Kidney (tissue), 14 donors: ENCODE measurements around the gene BLOC1S4. TPM values are rescaled to one million over a fixed set of nuclear protein-coding genes. Genes with fewer than 3 reads are reported as not detected.

Experiments
- DNase-seq, 5 donors: peaks; one replicate each; pipeline ENCODE4 v3.0.0-alpha.2; 2013 to 2020
- FAIRE-seq: peaks from 2 replicates; lab custom pipeline; 2012; peaks lifted over from hg19 to GRCh38; lab: Jason Lieb, UNC
- H3K27ac ChIP-seq, 2 donors: one replicate each; pipeline ENCODE4 v1.7.0; 2013; ENCODE audit warnings: low read depth in 2 of 2, low read length in 2 of 2, inconsistent platforms in 1 of 2
- H3K27me3 ChIP-seq: one replicate; pipeline ENCODE4 v1.7.1; 2013; ENCODE audit warnings: low read length, inconsistent platforms; ENCODE audit not compliant: control insufficient read depth, insufficient read depth
- H3K36me3 ChIP-seq, 3 donors: one replicate each; pipeline versions ENCODE4 v1.7.0 to v1.7.1; 2013; ENCODE audit warnings: low read length in 3 of 3, control low read depth in 1 of 3, inconsistent platforms in 1 of 3; ENCODE audit not compliant: insufficient read depth in 3 of 3, control insufficient read depth in 2 of 3
- H3K4me1 ChIP-seq, 3 donors: one replicate each; pipeline versions ENCODE4 v1.7.0 to v1.7.1; 2013; ENCODE audit warnings: low read length in 3 of 3, inconsistent platforms in 1 of 3, low read depth in 1 of 3; ENCODE audit not compliant: control insufficient read depth in 2 of 3, insufficient read depth in 2 of 3
- H3K4me3 ChIP-seq, 3 donors: one replicate each; pipeline versions ENCODE4 v1.7.0 to v1.8.1; 2013; ENCODE audit warnings: low read length in 3 of 3, control low read depth in 1 of 3, inconsistent platforms in 1 of 3
- H3K9ac ChIP-seq, 3 donors: one replicate each; pipeline versions ENCODE4 v1.7.0 to v1.7.1; 2013; ENCODE audit warnings: low read length in 3 of 3, control low read depth in 1 of 3, inconsistent platforms in 1 of 3
- H3K9me3 ChIP-seq, 3 donors: one replicate each; pipeline versions ENCODE4 v1.7.0 to v1.7.1; 2013; ENCODE audit warnings: low read length in 3 of 3, control low read depth in 1 of 3, inconsistent platforms in 1 of 3; ENCODE audit not compliant: control insufficient read depth in 2 of 3, insufficient read depth in 1 of 3
- intact Hi-C: fragments of 100-400 bp; cut with DNase I; formaldehyde crosslinking; loops from one replicate; pipeline ENCODE4 v1.11.1; 2022
- polyA plus RNA-seq: library from polyadenylated mRNA; stranded (reverse); fragments of 350-450 nt; fragmentation: Illumina TruSeq; extraction: RNeasy Lipid Tissue Mini Kit (QIAGEN cat#74804); gene quantifications from one replicate; pipeline ENCODE4 v1.2.3, GENCODE V29; 2014; ENCODE audit warnings: low read depth, low replicate concordance; ENCODE audit not compliant: insufficient read depth
- total RNA-seq: library from RNA; stranded (reverse); fragmentation: NEBNext Ultra II Directional; extraction: Animal tissue kit (Norgen Biotek cat#: 25700); gene quantifications from one replicate; pipeline ENCODE4 v1.2.1, GENCODE V29; 2021
- TF ChIP-seq, protein P1 (sequence below): IDR thresholded peaks from 3 replicates; pipeline ENCODE4 v1.5.1; 2012; ENCODE audit warnings: mild to moderate bottlenecking, moderate library complexity, borderline replicate concordance; ENCODE audit not compliant: insufficient read depth; ENCODE audit errors: extremely low read depth
- donor health status: control.
- donor health status: control.
- donor health status: control.
- donor health status: control.
- donor health status: control.
- donor health status: DM: yes; HTN: yes; CAD: no.
- donor health status: Normal renal cell carcinoma (clear cell type).

BLOC1S4 gene
- total and polyA plus RNA-seq, 2 donors from 2014 or later = 12.3 to 14.2 TPM

DNA sequence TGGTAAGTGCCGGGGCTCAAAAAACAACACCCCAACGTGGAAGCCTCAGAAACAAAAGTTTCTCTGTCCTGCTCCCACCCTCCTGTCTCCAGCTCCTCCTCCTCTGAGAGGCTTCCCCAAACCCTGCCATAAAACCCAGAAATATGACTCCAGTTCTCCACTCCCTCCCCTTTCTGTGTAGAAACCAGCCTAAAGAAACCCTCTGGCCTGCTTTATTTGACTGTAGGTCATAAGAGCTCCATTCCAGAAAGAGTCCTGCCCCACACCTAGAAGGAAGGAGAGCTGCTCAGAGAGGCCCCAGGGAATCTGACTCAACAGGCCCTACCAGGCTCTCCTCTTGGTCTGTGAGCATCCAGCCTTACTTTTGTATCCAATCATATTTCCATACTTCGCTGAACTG, 23.2 kb upstream of the BLOC1S4 start:
- TF ChIP-seq, protein P1, sequence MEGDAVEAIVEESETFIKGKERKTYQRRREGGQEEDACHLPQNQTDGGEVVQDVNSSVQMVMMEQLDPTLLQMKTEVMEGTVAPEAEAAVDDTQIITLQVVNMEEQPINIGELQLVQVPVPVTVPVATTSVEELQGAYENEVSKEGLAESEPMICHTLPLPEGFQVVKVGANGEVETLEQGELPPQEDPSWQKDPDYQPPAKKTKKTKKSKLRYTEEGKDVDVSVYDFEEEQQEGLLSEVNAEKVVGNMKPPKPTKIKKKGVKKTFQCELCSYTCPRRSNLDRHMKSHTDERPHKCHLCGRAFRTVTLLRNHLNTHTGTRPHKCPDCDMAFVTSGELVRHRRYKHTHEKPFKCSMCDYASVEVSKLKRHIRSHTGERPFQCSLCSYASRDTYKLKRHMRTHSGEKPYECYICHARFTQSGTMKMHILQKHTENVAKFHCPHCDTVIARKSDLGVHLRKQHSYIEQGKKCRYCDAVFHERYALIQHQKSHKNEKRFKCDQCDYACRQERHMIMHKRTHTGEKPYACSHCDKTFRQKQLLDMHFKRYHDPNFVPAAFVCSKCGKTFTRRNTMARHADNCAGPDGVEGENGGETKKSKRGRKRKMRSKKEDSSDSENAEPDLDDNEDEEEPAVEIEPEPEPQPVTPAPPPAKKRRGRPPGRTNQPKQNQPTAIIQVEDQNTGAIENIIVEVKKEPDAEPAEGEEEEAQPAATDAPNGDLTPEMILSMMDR = no peak
- Histone ChIP-seq H3K27me3 (no peaks in the 10 kb centered on the region), H3K9me3 (no peaks in the 10 kb centered on the region), H3K27ac (no peak overlapping the region), H3K4me3 (no peak overlapping the region), H3K9ac (no peak overlapping the region), H3K36me3 (no peaks in the 10 kb centered on the region), H3K4me1 (no peaks in the 10 kb centered on the region)
- DNase-seq = peak in 3 of 5 donors; percentile 44 to 80 (median 73)
- intact Hi-C loops = no loop called here
- no peak for FAIRE-seq

DNA sequence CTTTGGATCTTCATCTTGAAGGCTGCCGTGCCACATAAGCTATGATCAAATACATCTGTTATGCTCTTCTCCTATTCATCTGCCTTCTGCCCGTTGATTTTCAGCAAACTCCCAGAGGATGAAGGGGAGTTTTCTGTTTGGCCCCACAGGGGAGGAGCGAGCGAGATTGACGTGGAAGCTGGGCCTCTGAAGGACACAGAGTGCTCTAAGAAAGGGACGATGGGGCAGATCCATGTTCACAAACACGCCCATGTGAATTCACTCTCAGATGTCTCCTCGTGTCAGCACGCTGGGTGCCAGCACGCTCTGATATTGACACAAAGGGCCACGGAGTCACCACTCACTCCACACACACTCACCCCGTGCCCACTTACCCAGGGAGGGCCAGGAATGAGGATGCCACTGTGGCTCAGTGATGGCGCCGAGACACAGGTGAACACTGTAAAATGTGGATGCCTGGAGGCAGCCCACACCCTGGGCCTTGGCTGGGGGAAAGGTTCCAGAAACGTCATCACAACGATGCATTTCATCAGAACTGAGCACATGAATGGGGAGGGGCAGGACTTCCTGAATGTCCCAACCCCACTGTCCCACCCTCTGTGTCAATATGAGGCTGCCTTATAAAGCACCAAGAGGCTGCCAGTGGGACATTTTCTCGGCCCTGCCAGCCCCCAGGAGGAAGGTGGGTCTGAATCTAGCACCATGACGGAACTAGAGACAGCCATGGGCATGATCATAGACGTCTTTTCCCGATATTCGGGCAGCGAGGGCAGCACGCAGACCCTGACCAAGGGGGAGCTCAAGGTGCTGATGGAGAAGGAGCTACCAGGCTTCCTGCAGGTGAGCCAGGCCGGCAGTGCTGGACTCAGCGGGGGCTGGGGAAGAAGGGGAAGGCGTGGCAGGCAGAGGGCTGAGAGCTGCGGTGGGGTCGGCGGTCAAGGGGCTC, 22.5 kb upstream of the BLOC1S4 start, which contains the start of gene S100P:
Gene S100P (plus strand): TSS at position 648 of the 946 bp plus-strand sequence. CDS start 55 bp downstream, at position 703.
- no peak for FAIRE-seq

DNA sequence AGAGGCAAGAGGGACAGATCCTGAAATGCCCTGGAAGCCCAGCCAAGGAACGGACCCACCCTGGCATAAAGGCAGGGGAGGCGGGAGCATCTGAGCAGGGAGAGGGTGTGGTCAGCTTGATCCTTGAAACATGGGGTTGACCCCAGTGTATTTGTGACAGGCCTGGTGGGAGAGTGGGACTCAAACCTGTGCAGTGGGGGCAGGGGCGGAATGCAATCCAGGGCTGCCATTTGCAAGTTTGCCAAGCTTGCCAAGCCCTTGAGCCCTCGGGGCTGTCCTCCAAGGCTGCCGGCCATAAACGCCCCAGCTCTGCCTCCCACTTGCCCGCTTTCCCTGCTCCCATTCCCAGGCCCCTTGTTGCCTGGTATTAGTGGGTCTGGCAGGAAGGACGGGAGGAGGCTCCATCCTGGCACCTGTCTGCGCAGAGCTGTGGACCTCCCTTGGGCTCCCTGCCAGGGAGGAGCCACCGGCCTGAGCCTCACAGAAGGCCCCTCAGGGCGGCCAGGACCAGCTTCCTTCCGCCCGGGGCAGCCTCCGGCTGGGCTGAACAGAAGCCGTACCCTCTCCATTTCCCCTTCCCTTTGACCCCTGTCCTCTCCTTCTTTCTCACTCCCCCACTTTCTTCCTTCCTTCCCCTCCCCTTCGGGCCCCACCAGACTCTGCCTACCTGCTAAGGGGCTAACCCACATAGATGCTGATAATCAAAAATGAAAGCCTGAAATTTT, 21.6 kb upstream of the BLOC1S4 start:
- Histone ChIP-seq H3K27me3 (no peaks in the 10 kb centered on the region), H3K4me1 (no peaks in the 10 kb centered on the region), H3K4me3 (no peak overlapping the region), H3K9ac (no peak overlapping the region), H3K9me3 (no peaks in the 10 kb centered on the region), H3K36me3 (no peaks in the 10 kb centered on the region), H3K27ac (no peak overlapping the region)
- TF ChIP-seq, protein P1 = no peak
- DNase-seq (no peak), FAIRE-seq (no peak)
- intact Hi-C loops = no loop called here

More for the DNA sequence above, 22.5 kb upstream of the BLOC1S4 start, which contains the start of gene S100P:
- Histone ChIP-seq H3K4me3 (no peak within 1 kb of the TSS), H3K27ac (no peak within 1 kb of the TSS), H3K9ac (no peak within 1 kb of the TSS), H3K9me3 (no peaks in the 10 kb centered on the region), H3K36me3 (no peaks in the 10 kb centered on the region), H3K27me3 (no peaks in the 10 kb centered on the region), H3K4me1 (no peaks in the 10 kb centered on the region)
- TF ChIP-seq, protein P1 = no peak
- DNase-seq = peak in 2 of 5 donors; percentile 40 to 77
- intact Hi-C loops = no loop called here
